Fibroblast of villous mesenchyme (primary cell): ENCODE data around the gene C2CD2. TPM values are rescaled to one million over a fixed set of nuclear protein-coding genes. Genes with fewer than 3 reads are reported as not detected.
A peak's percentile ranks its signal among the peaks of the same experiment; 100 is the strongest.

Experiments used
- DNase-seq: peaks from one replicate; pipeline ENCODE4 v3.0.0-alpha.2; 2010; ENCODE audit warnings: low read depth
- H3K4me3 ChIP-seq: 2 replicates; pipeline ENCODE4 v1.5.1; 2011; ENCODE audit warnings: low read depth, mild to moderate bottlenecking, low read length
- total RNA-seq: library from RNA; depleted of rRNA; stranded (reverse); fragments of >200 nt; gene quantifications from 2 replicates; pipeline ENCODE4 v1.2.3, GENCODE V29; 2012
- TF ChIP-seq, protein P1 (sequence below): IDR thresholded peaks from 2 replicates; pipeline ENCODE4 v1.5.1; 2012; ENCODE audit warnings: low read depth, mild to moderate bottlenecking, low read length; ENCODE audit not compliant: insufficient read depth

The C2CD2 gene
- total RNA-seq, 1 donor: 25.0 TPM

DNA sequence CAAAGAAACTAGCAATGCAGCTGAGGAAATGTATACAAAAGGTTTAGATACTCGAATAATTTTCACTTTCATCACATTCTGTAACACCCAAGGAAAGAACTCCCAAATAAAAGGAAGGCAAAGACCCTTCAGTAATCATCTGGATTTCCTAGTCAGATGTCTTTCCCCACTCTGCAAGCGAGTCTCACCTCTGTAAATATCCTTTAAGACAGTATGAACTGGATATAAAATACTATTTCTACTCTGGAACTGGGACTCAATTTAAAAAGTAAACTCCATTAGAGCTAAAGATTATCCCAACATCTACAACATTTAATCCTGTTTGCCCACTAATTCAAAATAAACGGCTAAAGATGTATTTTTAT, 27.0 kb downstream of the C2CD2 start:
- no peak for DNase-seq

GRCh38 chr21:41926117-41926806, 27.6 kb downstream of the C2CD2 start:
- peak; percentile 83 for DNase-seq
- H3K4me3 ChIP-seq: peak overlapping the region; percentile 55
- TF ChIP-seq, protein P1, sequence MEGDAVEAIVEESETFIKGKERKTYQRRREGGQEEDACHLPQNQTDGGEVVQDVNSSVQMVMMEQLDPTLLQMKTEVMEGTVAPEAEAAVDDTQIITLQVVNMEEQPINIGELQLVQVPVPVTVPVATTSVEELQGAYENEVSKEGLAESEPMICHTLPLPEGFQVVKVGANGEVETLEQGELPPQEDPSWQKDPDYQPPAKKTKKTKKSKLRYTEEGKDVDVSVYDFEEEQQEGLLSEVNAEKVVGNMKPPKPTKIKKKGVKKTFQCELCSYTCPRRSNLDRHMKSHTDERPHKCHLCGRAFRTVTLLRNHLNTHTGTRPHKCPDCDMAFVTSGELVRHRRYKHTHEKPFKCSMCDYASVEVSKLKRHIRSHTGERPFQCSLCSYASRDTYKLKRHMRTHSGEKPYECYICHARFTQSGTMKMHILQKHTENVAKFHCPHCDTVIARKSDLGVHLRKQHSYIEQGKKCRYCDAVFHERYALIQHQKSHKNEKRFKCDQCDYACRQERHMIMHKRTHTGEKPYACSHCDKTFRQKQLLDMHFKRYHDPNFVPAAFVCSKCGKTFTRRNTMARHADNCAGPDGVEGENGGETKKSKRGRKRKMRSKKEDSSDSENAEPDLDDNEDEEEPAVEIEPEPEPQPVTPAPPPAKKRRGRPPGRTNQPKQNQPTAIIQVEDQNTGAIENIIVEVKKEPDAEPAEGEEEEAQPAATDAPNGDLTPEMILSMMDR: no peak

More for the DNA sequence above, 27.0 kb downstream of the C2CD2 start:
- H3K4me3 ChIP-seq: peak overlapping the region; percentile 55
- TF ChIP-seq, protein P1: no peak

- no peak for DNase-seq
- H3K4me3 ChIP-seq: peak overlapping the region; percentile 55
- TF ChIP-seq, protein P1: no peak
Measured at GRCh38 chr21:41925767-41926116, 28.1 kb downstream of the C2CD2 start.

- H3K4me3 ChIP-seq: no peak overlapping the region
- DNase-seq: no peak
- TF ChIP-seq, protein P1: no peak
Measured at GRCh38 chr21:41924368-41924754, 29.5 kb downstream of the C2CD2 start.

DNA sequence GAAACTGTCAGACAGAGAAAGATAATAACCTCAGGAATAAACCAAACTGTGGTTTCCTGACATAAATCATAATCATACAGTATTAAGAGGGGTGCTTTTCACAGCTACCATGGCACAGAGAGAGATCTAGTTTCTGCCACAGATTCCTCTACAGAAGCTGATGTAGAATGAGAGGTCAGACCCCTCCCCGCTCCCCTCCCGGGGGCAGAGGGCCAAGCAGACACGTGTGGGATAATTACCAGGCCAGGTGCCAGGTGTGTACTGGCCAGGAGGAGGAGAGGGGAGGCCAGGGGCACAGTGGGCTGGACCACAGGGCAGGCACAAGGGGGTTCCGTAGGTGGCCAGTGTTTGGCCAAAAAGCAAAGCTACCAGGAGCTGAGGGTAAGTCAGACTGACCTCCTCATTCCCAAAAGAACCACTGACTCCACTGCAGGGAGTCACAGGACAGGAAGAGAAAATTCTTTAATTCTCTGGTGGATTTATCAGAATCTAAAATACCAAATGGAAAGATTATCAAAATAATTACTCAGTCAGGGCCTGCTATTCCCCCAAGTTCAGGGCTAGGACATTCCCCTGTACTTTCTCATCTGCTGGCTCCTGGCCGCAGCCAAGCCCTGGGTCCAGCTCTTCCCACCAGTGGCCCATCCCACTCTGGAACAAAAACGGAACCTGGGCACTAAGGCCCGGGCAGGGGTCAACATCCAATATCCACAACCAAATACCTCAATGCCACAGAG, 30.0 kb downstream of the C2CD2 start:
- no peak overlapping the region for H3K4me3 ChIP-seq
- peak; percentile 15 for DNase-seq
- TF ChIP-seq, protein P1: no peak

DNA sequence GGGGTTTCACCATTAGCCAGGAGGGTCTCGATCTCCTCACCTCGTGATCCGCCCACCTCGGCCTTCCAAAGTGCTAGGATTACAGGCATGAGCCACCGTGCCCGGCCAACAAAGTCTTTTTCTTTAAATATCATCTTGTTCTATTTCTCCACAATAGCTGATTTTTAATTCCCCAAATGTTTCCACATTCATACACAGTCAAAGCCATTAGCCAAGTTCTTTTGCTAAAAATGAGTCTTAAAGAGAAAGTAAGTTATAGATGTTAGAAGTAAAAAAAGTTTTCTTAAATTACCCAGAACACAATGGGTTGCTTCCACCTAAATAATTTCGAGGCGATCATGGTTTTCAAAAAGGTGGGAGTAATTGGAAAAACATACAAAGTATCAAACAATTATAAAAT, 30.6 kb downstream of the C2CD2 start:
- H3K4me3 ChIP-seq: no peak overlapping the region
- no peak for DNase-seq
- TF ChIP-seq, protein P1: no peak
